Activated CD4-positive, alpha-beta T cell treated with anti-CD3 and anti-CD28 coated beads for 1 hour (primary cell): ENCODE data around the gene SLC2A4RG.

ENCODE experiments used
- DNase-seq: peaks from one replicate; pipeline ENCODE4 v3.0.0-alpha.2; 2020

The SLC2A4RG gene

DNA sequence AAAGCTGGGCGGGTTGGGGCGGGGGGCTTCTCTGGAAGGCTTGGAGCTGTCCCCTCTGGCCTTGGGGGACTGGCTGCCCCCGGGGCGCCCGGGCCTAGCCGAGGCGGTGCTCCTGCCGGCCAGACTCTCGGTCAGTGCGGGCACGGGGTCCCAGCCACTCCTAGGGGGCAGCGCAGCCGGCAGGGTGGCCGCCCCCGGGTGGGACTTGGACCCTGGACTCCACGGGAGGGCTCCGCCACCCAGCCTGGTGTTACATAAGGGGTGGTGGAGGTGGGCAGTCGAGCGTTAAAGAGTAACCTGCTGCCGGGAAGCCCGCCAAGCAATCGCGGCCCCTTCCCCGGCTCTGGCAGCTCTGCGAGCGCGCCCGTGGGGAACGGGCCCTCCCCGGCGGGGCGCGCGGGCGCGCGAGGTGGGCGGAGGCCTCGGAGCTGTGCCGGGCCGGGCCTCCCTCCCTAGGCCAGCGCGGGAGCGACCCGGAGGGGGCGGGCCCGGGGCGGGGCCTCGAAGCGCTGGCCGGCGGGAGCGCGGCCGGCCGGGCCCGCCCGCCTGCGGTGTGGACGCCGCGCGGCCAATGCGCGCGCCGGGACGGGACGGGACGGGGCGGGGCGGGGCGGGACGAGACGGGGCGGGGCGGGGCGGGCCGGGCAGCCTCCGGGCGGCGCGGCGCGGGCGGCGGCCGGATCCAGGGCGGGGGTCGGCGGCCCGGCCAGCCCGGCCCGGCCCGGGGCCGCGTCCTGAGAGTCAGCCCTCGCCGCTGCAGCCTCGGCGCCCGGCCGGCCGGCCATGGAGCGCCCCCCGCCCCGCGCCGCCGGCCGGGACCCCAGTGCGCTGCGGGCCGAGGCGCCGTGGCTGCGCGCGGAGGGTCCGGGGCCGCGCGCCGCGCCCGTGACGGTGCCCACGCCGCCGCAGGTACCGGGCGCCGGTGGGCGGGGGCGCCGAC lies at the start of gene SLC2A4RG:
Gene SLC2A4RG (plus strand): TSS at position 647 of the 940 bp plus-strand sequence. CDS start 137 bp downstream, at position 784.
- DNase-seq = peak; percentile 54

GRCh38 chr20:63690003-63690897 lies 49.3 kb upstream of the SLC2A4RG start:
- no peak for DNase-seq

DNA sequence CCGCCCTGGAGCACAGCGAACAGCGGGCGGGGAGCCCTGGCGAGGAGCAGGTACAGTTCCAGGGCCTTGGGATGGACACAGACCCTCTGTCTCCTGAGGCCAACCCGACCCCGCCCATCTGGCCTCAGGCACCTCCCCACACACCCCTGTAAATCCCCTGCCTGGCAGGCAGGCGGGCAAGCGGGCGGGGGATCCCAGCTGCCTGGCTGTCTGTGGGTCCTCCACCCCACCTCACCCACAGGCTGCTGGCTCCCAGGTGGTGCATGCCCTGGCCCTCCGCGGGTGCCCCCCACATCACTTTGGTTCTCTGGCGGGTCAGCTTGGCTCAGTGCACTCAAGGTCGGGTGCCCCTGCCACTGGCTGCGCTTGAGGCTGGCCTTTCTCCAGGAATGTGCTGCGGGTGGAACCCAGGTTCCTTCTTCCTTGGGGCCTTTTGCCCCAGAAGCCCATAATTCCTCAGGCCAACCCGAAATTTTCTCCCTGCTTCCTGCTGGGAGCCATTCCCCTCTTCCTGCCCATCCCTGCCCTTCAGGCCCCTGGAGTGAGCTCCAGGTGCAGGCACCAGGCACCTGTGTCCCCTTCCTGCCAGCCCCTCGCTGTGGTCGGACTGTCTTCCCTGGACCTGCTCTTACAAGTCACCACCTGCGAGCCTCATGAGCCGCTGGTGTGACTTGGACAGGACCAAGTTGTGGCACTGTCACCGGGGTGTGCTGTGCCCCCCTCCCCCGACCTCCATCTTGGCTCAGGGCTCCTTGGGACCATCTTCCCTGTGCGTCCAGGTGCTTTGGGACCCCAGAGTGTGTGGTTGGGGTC lies 48.5 kb upstream of the SLC2A4RG start:
- no peak for DNase-seq

DNA sequence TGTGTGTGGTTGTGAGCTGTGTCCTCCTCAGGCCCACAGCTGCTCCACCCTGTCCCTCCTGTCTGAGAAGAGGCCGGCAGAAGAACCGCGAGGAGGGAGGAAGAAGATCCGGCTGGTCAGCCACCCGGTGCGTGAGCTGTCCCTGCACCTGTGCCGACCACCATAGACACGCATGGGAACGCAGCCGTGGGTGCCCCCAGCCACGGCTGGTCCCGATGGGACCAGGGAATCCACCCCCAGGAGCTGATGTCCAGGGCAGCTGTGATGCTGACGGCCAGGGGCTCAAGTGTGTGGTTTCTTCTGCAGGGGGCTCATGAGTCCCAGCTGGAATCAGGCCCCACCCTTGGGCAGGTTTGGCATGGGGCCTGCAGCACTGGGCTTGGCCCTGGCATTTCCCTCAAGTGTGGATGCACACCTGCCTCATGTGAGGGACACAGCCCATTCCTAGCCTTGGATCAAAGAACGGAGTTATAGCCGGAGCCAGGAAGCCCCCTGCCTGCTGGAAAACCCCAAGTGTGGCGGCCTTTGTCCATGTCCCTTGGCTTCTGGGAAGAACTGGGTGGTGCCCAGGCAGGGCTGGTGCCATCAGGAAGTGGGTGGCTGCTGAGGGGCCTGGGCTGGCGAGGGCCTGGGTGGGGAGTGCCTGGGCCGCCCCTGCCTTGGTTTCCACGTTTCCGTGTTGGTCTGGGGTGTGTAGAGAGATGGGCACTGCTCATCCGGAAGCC lies 47.7 kb upstream of the SLC2A4RG start:
- no peak for DNase-seq

DNA sequence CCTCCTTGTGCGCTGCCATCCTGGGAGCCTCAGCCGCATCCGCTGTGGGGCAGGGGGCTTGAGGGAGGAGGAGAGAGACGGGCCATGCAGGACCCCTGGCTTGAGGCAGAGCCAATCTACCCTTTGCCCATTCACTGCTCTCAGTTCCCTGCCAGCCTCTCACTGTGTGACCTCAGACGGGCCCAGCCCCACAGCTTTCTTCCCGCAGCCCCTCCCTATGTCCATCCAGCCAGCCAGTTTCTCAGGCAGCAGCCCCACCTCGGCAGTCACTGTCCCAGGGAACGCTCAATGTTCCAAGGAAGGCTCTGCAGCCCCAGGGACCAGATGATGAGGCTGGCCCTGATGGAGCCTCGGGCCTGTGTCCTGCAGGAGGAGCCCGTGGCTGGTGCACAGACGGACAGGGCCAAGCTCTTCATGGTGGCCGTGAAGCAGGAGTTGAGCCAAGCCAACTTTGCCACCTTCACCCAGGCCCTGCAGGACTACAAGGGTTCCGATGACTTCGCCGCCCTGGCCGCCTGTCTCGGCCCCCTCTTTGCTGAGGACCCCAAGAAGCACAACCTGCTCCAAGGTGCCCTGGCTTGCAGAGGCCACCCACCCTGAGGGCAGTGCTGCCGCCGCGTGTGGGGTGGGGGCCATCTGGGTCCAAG lies 47.0 kb upstream of the SLC2A4RG start:
- no peak for DNase-seq

DNA sequence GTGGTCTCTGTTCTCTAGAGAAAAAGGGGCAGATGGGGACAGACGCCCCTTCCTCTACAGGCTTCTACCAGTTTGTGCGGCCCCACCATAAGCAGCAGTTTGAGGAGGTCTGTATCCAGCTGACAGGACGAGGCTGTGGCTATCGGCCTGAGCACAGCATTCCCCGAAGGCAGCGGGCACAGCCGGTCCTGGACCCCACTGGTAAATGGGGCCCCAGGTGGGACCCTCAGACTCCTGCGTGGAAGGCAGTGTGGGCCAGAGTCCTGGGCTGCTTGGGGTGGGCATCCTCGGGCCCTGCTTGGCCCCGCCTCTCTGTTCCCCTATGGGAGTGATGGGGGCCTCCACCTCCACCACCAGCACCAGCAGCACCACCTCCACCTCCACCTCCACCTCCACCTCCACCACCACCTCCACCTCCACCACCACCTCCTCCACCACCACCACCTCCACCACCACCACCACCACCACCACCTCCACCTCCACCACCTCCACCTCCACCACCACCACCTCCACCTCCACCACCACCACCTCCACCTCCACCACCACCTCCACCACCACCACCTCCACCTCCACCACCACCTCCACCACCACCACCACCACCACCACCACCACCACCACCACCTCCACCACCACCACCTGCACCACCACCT lies 46.4 kb upstream of the SLC2A4RG start:
- DNase-seq = no peak

DNA sequence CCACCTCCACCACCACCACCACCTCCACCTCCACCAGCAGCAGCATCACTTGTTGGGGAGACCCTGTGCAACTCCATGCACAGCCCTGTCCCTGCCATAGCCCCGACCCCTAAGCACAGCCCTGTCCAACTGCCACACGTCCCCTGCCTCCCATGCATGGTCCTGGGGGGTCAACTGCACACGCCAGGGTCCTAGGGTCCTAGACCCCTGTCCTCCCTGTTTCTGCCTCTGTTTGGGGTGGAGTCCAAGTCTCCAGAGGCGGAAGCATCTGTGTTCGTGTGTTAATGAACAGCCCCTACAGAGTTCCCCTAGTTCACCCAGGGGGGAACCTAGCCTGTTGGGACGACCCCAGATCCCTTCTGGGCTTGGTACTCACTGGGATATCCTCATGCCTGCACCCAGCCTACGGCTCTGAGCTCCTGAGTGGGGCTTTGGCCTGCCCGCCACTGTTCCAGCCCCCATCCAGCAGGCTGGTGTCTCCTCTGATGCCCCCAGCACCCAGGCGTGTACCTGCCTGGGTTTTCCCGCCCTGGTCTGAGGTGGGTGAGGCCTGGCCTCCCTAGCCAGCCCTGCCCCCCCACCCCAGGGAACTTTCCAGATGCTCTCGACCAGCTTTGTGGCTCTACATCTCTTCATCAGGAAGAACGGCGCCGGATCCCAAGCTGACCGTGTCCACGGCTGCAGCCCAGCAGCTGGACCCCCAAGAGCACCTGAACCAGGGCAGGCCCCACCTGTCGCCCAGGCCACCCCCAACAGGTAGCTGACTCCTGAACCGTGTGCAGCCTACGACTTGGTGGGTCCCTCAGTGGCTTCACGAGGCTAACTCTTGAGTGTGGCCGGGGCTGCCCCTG lies 45.6 kb upstream of the SLC2A4RG start:
- no peak for DNase-seq

GRCh38 chr20:63694584-63695423 lies 44.8 kb upstream of the SLC2A4RG start:
- DNase-seq = no peak

GRCh38 chr20:63695424-63696305 lies 43.9 kb upstream of the SLC2A4RG start:
- DNase-seq = no peak

- no peak for DNase-seq
Measured at GRCh38 chr20:63696306-63696627, 43.3 kb upstream of the SLC2A4RG start.

DNA sequence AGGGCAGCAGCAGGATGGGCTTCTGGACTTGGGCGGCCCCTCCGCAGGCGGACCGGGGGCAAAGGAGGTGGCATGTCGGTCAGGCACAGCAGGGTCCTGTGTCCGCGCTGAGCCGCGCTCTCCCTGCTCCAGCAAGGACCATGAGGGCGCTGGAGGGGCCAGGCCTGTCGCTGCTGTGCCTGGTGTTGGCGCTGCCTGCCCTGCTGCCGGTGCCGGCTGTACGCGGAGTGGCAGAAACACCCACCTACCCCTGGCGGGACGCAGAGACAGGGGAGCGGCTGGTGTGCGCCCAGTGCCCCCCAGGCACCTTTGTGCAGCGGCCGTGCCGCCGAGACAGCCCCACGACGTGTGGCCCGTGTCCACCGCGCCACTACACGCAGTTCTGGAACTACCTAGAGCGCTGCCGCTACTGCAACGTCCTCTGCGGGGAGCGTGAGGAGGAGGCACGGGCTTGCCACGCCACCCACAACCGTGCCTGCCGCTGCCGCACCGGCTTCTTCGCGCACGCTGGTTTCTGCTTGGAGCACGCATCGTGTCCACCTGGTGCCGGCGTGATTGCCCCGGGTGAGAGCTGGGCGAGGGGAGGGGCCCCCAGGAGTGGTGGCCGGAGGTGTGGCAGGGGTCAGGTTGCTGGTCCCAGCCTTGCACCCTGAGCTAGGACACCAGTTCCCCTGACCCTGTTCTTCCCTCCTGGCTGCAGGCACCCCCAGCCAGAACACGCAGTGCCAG lies 42.8 kb upstream of the SLC2A4RG start, which contains the start of gene TNFRSF6B:
Gene TNFRSF6B (plus strand): TSS at position 25 of the 729 bp plus-strand sequence. CDS start 116 bp downstream, at position 141.
- no peak for DNase-seq

DNA sequence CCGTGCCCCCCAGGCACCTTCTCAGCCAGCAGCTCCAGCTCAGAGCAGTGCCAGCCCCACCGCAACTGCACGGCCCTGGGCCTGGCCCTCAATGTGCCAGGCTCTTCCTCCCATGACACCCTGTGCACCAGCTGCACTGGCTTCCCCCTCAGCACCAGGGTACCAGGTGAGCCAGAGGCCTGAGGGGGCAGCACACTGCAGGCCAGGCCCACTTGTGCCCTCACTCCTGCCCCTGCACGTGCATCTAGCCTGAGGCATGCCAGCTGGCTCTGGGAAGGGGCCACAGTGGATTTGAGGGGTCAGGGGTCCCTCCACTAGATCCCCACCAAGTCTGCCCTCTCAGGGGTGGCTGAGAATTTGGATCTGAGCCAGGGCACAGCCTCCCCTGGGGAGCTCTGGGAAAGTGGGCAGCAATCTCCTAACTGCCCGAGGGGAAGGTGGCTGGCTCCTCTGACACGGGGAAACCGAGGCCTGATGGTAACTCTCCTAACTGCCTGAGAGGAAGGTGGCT lies 42.2 kb upstream of the SLC2A4RG start:
- DNase-seq = no peak

- DNase-seq = no peak
Measured at GRCh38 chr20:63697868-63698545, 41.6 kb upstream of the SLC2A4RG start.

GRCh38 chr20:63698739-63699465 lies 40.7 kb upstream of the SLC2A4RG start:
- DNase-seq = no peak

DNA sequence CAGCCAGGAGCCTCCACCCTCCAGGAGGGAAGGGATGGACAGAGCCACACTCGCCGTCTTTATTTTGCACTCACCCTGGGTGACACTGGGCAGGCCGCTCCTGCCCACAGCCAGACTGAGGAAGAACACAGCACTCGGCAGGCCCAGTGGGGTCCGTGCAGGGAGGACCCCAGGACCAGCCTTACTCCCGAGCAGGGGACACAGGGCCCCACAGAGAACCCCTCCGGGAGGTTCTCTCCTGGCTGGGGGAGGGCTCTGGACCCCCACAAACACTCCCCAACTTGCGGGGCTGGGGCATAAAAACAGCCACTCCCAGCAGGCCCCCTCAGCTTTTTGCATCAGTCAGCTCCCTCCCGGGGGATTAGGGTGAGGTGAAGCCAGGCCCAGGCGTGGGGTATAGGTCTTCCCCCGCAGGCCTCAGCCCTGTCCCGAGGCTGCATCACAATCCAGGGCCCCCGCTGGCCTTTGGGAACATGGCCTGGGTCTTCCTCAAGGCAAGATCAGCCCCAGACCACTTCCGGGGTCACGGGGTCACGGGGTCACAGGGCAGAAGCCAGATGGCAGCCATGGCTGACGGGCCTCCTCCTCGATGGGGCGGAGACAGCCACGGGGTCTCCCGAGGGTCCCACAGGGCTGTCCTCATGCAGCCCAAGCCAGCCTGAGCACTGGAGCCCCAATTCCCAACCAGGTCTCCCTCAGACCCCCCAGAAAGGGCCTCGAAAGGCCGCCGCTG lies 39.9 kb upstream of the SLC2A4RG start:
- no peak for DNase-seq
